Heart right ventricle (tissue), 16 donors: Measurements from ENCODE around the gene KCNK2. TPM values are rescaled to one million over a fixed set of nuclear protein-coding genes. Genes with fewer than 3 reads are reported as not detected.

Source experiments
- ATAC-seq, 8 donors: fragments of 200-7000 bp; cut with Tn5 transposase; one replicate each; pipeline ENCODE4 v1.9.1; 2020; ENCODE audit warnings: mild to moderate bottlenecking in 8 of 8, moderate library complexity in 8 of 8, moderate number of reproducible peaks in 1 of 8
- DNase-seq, 2 donors: peaks; one replicate each; pipeline ENCODE4 v3.0.0-alpha.2; 2020
- H3K27ac ChIP-seq, 10 donors: fragments of 200-600 bp; sonication (generic) in 2 of 10; one replicate each; pipeline versions ENCODE4 v1.5.0 to v1.8.0; 2020 to 2022; ENCODE audit warnings: mild to moderate bottlenecking in 3 of 10
- H3K27me3 ChIP-seq, 7 donors: fragments of 200-600 bp; one replicate each; pipeline ENCODE4 v1.8.0; 2021 to 2022; ENCODE audit warnings: mild to moderate bottlenecking in 2 of 7
- H3K36me3 ChIP-seq, 9 donors: fragments of 200-600 bp; sonication (generic) in 1 of 9; one replicate each; pipeline versions ENCODE4 v1.5.0 to v1.8.0; 2020 to 2022; ENCODE audit warnings: mild to moderate bottlenecking in 2 of 9
- H3K4me1 ChIP-seq, 9 donors: fragments of 200-600 bp; sonication (generic) in 1 of 9; one replicate each; pipeline versions ENCODE4 v1.5.0 to v1.8.0; 2020 to 2022; ENCODE audit warnings: mild to moderate bottlenecking in 4 of 9
- H3K4me3 ChIP-seq, 10 donors: fragments of 200-600 bp; sonication (generic) in 2 of 10; one replicate each; pipeline versions ENCODE4 v1.5.0 to v1.8.0; 2020 to 2022; ENCODE audit warnings: mild to moderate bottlenecking in 7 of 10, moderate library complexity in 2 of 10
- H3K9me3 ChIP-seq, 11 donors: fragments of 200-600 bp in 10 of 11; sonication (generic) in 2 of 11; one replicate each; pipeline versions ENCODE4 v1.5.0 to v1.8.0; 2013 to 2022; ENCODE audit warnings: mild to moderate bottlenecking in 2 of 11, control low read depth in 1 of 11, moderate library complexity in 1 of 11
- WGBS, 2 donors: extraction: QIAGEN DNeasy Blood & Tissue Kit; methylation state at CpG; one replicate each; pipeline ENCODE4 v1.1.7; 2013; ENCODE audit warnings: inconsistent platforms in 1 of 2; 5-methylcytosine and 5-hydroxymethylcytosine counted together
- intact Hi-C, 10 donors: fragments of 100-400 bp; cut with DNase I; formaldehyde crosslinking; loops; one replicate each; pipeline versions ENCODE4 v1.11.1 to v1.14.2; 2022
- polyA plus RNA-seq, 2 donors: library from polyadenylated mRNA; stranded (reverse); fragments of 200-250 nt; gene quantifications; one replicate each; pipeline ENCODE4 v1.2.3, GENCODE V29; 2013
- total RNA-seq, 10 donors: library from RNA; stranded (reverse); fragmentation: NEBNext Ultra II Directional in 3 of 10; extraction: Animal tissue kit (Norgen Biotek cat#: 25700) in 3 of 10; gene quantifications; one replicate each; pipeline versions ENCODE4 v1.2.1 to v1.2.4, GENCODE V29; 2021 to 2023
- TF ChIP-seq, protein P1 (sequence below), 9 donors: fragments of 200-600 bp; sonication (generic) in 2 of 9; IDR thresholded peaks; one replicate each; pipeline versions ENCODE4 v1.5.0 to v1.8.0; 2021 to 2022; ENCODE audit warnings: antibody characterized with exemption in 9 of 9, mild to moderate bottlenecking in 5 of 9, moderate library complexity in 1 of 9
- donor health status: Arrhythmogenic right ventricular cardiomyopathy.
- donor health status: ischemic (EF 13 %, LVEDD 7.1; RV severe dilation, severe dysfunction).
- donor health status: healthy with polysubstance abuse.
- donor health status: DM: no; HTN: yes; CAD: no.
- donor health status: DM: no; HTN: no; CAD: no.
- donor health status: ischemic (EF 25% LVEDD 6.9; RV normal size, moderate dysfunction).
- donor health status: ischemic (EF 25% LVEDD 5.7; RV mildly dilated, moderate dysfunction).
- donor health status: healthy.
- donor health status: DM: yes; HTN: yes; CAD: no.
- donor health status: Ischemic cardiomyopathy.
- donor health status: ischemic (EF 35%, LVEDD 5.7; RV mildly dilated, moderate dysfunction).
- donor health status: nonischemic (EF 11% LVEDD 7.7; RV severe dilation, severe dysfunction).
- donor health status: DM: yes; HTN: yes; CAD: no.
- donor health status: PGD.
- donor health status: ischemic (EF 29% LVEDD 5.4; RV normal size, mild dysfunction).
- donor health status: nonischemic (EF 23%, LVEDD 6.1; RV moderate dilation, normal function).

KCNK2 gene
- total and polyA plus RNA-seq, 12 donors, result 0.06 to 0.79 (median 0.26) TPM; not detected in 5

GRCh38 chr1:215210167-215210566, 127.6 kb downstream of the KCNK2 start:
- no peak for ATAC-seq

GRCh38 chr1:215215846-215216245, 133.3 kb downstream of the KCNK2 start:
- 30% methylated on average over 1 of the region's 1 CpG for WGBS, 2 donors

More at GRCh38 chr1:215210167-215210566, 127.6 kb downstream of the KCNK2 start:
- Histone ChIP-seq H3K27me3 (no peaks in the 10 kb centered on the region), H3K4me3 (no peak overlapping the region), H3K27ac (no peak overlapping the region), H3K36me3 (no peaks in the 10 kb centered on the region), H3K9me3 (no peaks in the 10 kb centered on the region), H3K4me1 (no peaks in the 10 kb centered on the region)
- no peak for DNase-seq
- TF ChIP-seq, protein P1, sequence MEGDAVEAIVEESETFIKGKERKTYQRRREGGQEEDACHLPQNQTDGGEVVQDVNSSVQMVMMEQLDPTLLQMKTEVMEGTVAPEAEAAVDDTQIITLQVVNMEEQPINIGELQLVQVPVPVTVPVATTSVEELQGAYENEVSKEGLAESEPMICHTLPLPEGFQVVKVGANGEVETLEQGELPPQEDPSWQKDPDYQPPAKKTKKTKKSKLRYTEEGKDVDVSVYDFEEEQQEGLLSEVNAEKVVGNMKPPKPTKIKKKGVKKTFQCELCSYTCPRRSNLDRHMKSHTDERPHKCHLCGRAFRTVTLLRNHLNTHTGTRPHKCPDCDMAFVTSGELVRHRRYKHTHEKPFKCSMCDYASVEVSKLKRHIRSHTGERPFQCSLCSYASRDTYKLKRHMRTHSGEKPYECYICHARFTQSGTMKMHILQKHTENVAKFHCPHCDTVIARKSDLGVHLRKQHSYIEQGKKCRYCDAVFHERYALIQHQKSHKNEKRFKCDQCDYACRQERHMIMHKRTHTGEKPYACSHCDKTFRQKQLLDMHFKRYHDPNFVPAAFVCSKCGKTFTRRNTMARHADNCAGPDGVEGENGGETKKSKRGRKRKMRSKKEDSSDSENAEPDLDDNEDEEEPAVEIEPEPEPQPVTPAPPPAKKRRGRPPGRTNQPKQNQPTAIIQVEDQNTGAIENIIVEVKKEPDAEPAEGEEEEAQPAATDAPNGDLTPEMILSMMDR (IDR thresholded peaks at IDR 0.05), result no peak
- intact Hi-C loops, result no loop called here

GRCh38 chr1:215219372-215219771, 136.8 kb downstream of the KCNK2 start:
- no peak for DNase-seq
- TF ChIP-seq, protein P1 (IDR thresholded peaks at IDR 0.05), result no peak
- no peaks in the 10 kb centered on the region for H3K27me3 ChIP-seq
- no peak overlapping the region for H3K4me3 ChIP-seq
- H3K4me1 ChIP-seq, result peaks cover 0 to 4% (median 0%) of the 10 kb centered on the region in 9 donors
- no peaks in the 10 kb centered on the region for H3K36me3 ChIP-seq
- intact Hi-C loops, result no loop called here
- no peak for ATAC-seq
- no peaks in the 10 kb centered on the region for H3K9me3 ChIP-seq
- no peak overlapping the region for H3K27ac ChIP-seq

More at GRCh38 chr1:215215846-215216245, 133.3 kb downstream of the KCNK2 start:
- Histone ChIP-seq H3K4me3 (no peak overlapping the region), H3K27me3 (no peaks in the 10 kb centered on the region), H3K4me1 (peaks cover 0 to 4% (median 0%) of the 10 kb centered on the region in 9 donors), H3K9me3 (no peaks in the 10 kb centered on the region), H3K27ac (no peak overlapping the region), H3K36me3 (no peaks in the 10 kb centered on the region)
- ATAC-seq (no peak), DNase-seq (no peak)
- TF ChIP-seq, protein P1 (IDR thresholded peaks at IDR 0.05), result no peak
- intact Hi-C loops, result no loop called here

- WGBS, 2 donors, result 89 to 91% methylated on average over 4 of the region's 4 CpGs
- TF ChIP-seq, protein P1 (IDR thresholded peaks at IDR 0.05), result no peak
- Histone ChIP-seq H3K36me3 (no peaks in the 10 kb centered on the region), H3K4me1 (peaks cover 0 to 4% (median 0%) of the 10 kb centered on the region in 9 donors), H3K9me3 (no peaks in the 10 kb centered on the region), H3K4me3 (no peak overlapping the region), H3K27me3 (no peaks in the 10 kb centered on the region), H3K27ac (no peak overlapping the region)
- intact Hi-C loops, result no loop called here
- ATAC-seq (no peak), DNase-seq (no peak)
Measured at GRCh38 chr1:215220346-215220745, 137.8 kb downstream of the KCNK2 start.
